ENCODE data around the gene ULK3. TPM values are rescaled to one million over a fixed set of nuclear protein-coding genes. Genes with fewer than 3 reads are reported as not detected.

The ULK3 gene
- total RNA-seq, 4 donors from 2014 or later: 105 to 330 (median 129) TPM

- DNase-seq (ENCODE audit: low spot score in 2 of 2): no peak
- Histone ChIP-seq H3K9me3 (no peaks in the 10 kb centered on the region), H3K36me3 (no peaks in the 10 kb centered on the region), H3K4me1 (peaks cover 80% of the 10 kb centered on the region), H3K4me3 (peak overlapping the region; percentile 81), H3K27ac (peak overlapping the region; percentile 72), H3K27me3 (no peaks in the 10 kb centered on the region)
- WGBS: 23% methylated on average over 6 of the region's 6 CpGs
- TF ChIP-seq POLR2A (IDR thresholded peaks at IDR 0.05): no peak
Observed at GRCh38 chr15:74870436-74871215, 27.7 kb upstream of the ULK3 start.

GRCh38 chr15:74869726-74870407 lies 26.9 kb upstream of the ULK3 start:
- Histone ChIP-seq H3K9me3 (no peaks in the 10 kb centered on the region), H3K4me1 (peaks cover 87% of the 10 kb centered on the region), H3K27me3 (no peaks in the 10 kb centered on the region), H3K27ac (peak overlapping the region; percentile 72), H3K4me3 (peak overlapping the region; percentile 14), H3K36me3 (no peaks in the 10 kb centered on the region)
- TF ChIP-seq EP300 (IDR thresholded peaks at IDR 0.05): no peak
- TF ChIP-seq POLR2A (IDR thresholded peaks at IDR 0.05): no peak
- no peak for TF ChIP-seq POLR2AphosphoS5 (IDR thresholded peaks at IDR 0.05)
- TF ChIP-seq CTCF (IDR thresholded peaks at IDR 0.05): no peak
- 9% methylated on average over 6 of the region's 6 CpGs for WGBS
- peak in 1 of 2 donors; percentile 83 for DNase-seq (ENCODE audit: low spot score in 2 of 2)

- no peaks in the 10 kb centered on the region for H3K36me3 ChIP-seq
- peak overlapping the region; percentile 14 for H3K4me3 ChIP-seq
- H3K4me1 ChIP-seq: peaks cover 91% of the 10 kb centered on the region
- TF ChIP-seq EP300 (IDR thresholded peaks at IDR 0.05) (peak; percentile 46), CTCF (IDR thresholded peaks at IDR 0.05) (no peak), POLR2AphosphoS5 (IDR thresholded peaks at IDR 0.05) (no peak), POLR2A (IDR thresholded peaks at IDR 0.05) (no peak)
- no peak for DNase-seq (ENCODE audit: low spot score in 2 of 2)
- no peaks in the 10 kb centered on the region for H3K27me3 ChIP-seq
- peak overlapping the region; percentile 72 for H3K27ac ChIP-seq
- H3K9me3 ChIP-seq: no peaks in the 10 kb centered on the region
Observed at GRCh38 chr15:74869372-74869725, 26.4 kb upstream of the ULK3 start.

GRCh38 chr15:74868059-74868458 lies 25.1 kb upstream of the ULK3 start:
- peaks cover 96% of the 10 kb centered on the region for H3K4me1 ChIP-seq
- no peaks in the 10 kb centered on the region for H3K27me3 ChIP-seq
- WGBS: 64% methylated on average over 6 of the region's 6 CpGs
- no peaks in the 10 kb centered on the region for H3K36me3 ChIP-seq
- no peak for DNase-seq (ENCODE audit: low spot score in 2 of 2)
- H3K4me3 ChIP-seq: no peak overlapping the region
- H3K9me3 ChIP-seq: no peaks in the 10 kb centered on the region
- no peak for TF ChIP-seq EP300 (IDR thresholded peaks at IDR 0.05)
- no peak for TF ChIP-seq POLR2A (IDR thresholded peaks at IDR 0.05)
- no peak for TF ChIP-seq CTCF (IDR thresholded peaks at IDR 0.05)
- no peak for TF ChIP-seq POLR2AphosphoS5 (IDR thresholded peaks at IDR 0.05)
- peak overlapping the region; percentile 72 for H3K27ac ChIP-seq

- TF ChIP-seq EP300 (IDR thresholded peaks at IDR 0.05): no peak
- no peak for TF ChIP-seq CTCF (IDR thresholded peaks at IDR 0.05)
- no peak for TF ChIP-seq POLR2AphosphoS5 (IDR thresholded peaks at IDR 0.05)
- TF ChIP-seq POLR2A (IDR thresholded peaks at IDR 0.05): no peak
- H3K9me3 ChIP-seq: no peaks in the 10 kb centered on the region
- H3K27ac ChIP-seq: peak overlapping the region; percentile 72
- H3K36me3 ChIP-seq: no peaks in the 10 kb centered on the region
- peaks cover 96% of the 10 kb centered on the region for H3K4me1 ChIP-seq
- no peak overlapping the region for H3K4me3 ChIP-seq
- DNase-seq (ENCODE audit: low spot score in 2 of 2): no peak
- 18% methylated on average over 1 of the region's 1 CpG for WGBS
- no peaks in the 10 kb centered on the region for H3K27me3 ChIP-seq
Observed at GRCh38 chr15:74867466-74868038, 24.6 kb upstream of the ULK3 start.
